Smooth muscle cell (in vitro differentiated cells): ENCODE results near the gene PRPF38B. TPM values are rescaled to one million over a fixed set of nuclear protein-coding genes. Genes with fewer than 3 reads are reported as not detected.
"Not testable (repeated sequence)": the region's sequence is repeated elsewhere in the genome, so short reads cannot be mapped to it uniquely, and the experiment has no call there.

Source experiments
- DNase-seq: peaks from one replicate; lab custom pipeline; 2025; ENCODE audit not compliant: unreplicated experiment; lab: John Stamatoyannopoulos, UW
- H2AFZ ChIP-seq: fragments of 200-600 bp; sonication (generic); 2 replicates; pipeline ENCODE4 v1.6.0; 2016; ENCODE audit warnings: antibody characterized with exemption, low read depth, mild to moderate bottlenecking
- H3F3A ChIP-seq: fragments of 200-600 bp; sonication (generic); 2 replicates; pipeline ENCODE4 v1.6.0; 2017; ENCODE audit warnings: antibody characterized with exemption, low read depth
- H3K27ac ChIP-seq: fragments of 200-600 bp; sonication (generic); 2 replicates; pipeline ENCODE4 v1.5.1; 2016; ENCODE audit warnings: low read depth, mild to moderate bottlenecking
- H3K27me3 ChIP-seq: fragments of 200-600 bp; sonication (generic); 2 replicates; pipeline ENCODE4 v1.6.1; 2016; ENCODE audit warnings: low read depth, mild to moderate bottlenecking
- H3K36me3 ChIP-seq: fragments of 200-600 bp; sonication (generic); 2 replicates; pipeline ENCODE4 v1.5.1; 2016; ENCODE audit warnings: low read depth
- H3K4me1 ChIP-seq: fragments of 200-600 bp; sonication (generic); 2 replicates; pipeline ENCODE4 v1.5.1; 2016; ENCODE audit warnings: low read depth
- H3K4me2 ChIP-seq: fragments of 200-600 bp; sonication (generic); 2 replicates; pipeline ENCODE4 v1.6.0; 2016; ENCODE audit warnings: mild to moderate bottlenecking
- H3K4me3 ChIP-seq: fragments of 200-600 bp; sonication (generic); 2 replicates; pipeline ENCODE4 v1.5.1; 2016; ENCODE audit warnings: mild to moderate bottlenecking
- H3K79me2 ChIP-seq: fragments of 200-600 bp; sonication (generic); 2 replicates; pipeline ENCODE4 v1.6.0; 2016; ENCODE audit warnings: low read depth, mild to moderate bottlenecking
- H3K9ac ChIP-seq: fragments of 200-600 bp; sonication (generic); 2 replicates; pipeline ENCODE4 v1.6.0; 2016; ENCODE audit warnings: low read depth
- H3K9me3 ChIP-seq: fragments of 200-600 bp; sonication (generic); replicated peaks from 2 replicates; pipeline ENCODE4 v1.5.1; 2016; ENCODE audit warnings: low read depth
- H4K20me1 ChIP-seq: fragments of 200-600 bp; sonication (generic); 2 replicates; pipeline ENCODE4 v1.6.0; 2016; ENCODE audit warnings: low read depth
- CTCF ChIP-seq: fragments of 200-600 bp; sonication (generic); IDR thresholded peaks from 2 replicates; pipeline ENCODE4 v1.5.1; 2017; ENCODE audit warnings: borderline replicate concordance, mild to moderate bottlenecking, antibody characterized with exemption; ENCODE audit not compliant: insufficient read depth, poor library complexity, severe bottlenecking
- WGBS: methylation state at CpG from one replicate; pipeline ENCODE4 v1.1.7; 2016; ENCODE audit warnings: low lambda C conversion rate; 5-methylcytosine and 5-hydroxymethylcytosine counted together
- polyA plus RNA-seq: library from polyadenylated mRNA; unstranded; fragments of >200 nt; fragmentation: Nextera tagmentation; extraction: Ambion mirVana; gene quantifications from 2 replicates; pipeline ENCODE4 v1.2.1, GENCODE V29; 2016
- total RNA-seq: library from RNA; depleted of rRNA; stranded (reverse); fragments of >200 nt; gene quantifications from 2 replicates; pipeline ENCODE4 v1.2.3, GENCODE V29; 2014

PRPF38B gene
- total and polyA plus RNA-seq, 2 experiments from 2014 or later: 20.6 to 28.0 TPM

- H4K20me1 ChIP-seq: no peaks in the 10 kb centered on the region
- peaks cover 5% of the 10 kb centered on the region for H3K4me1 ChIP-seq
- no peak overlapping the region for H3K4me3 ChIP-seq
- WGBS: 92% methylated on average over 2 of the region's 2 CpGs
- TF ChIP-seq CTCF: no peak
- no peaks in the 10 kb centered on the region for H3K36me3 ChIP-seq
- H3F3A ChIP-seq: no peaks in the 10 kb centered on the region
- no peak overlapping the region for H3K9ac ChIP-seq
- no peaks in the 10 kb centered on the region for H3K27me3 ChIP-seq
- DNase-seq: no peak
- no peak overlapping the region for H3K4me2 ChIP-seq
- H3K9me3 ChIP-seq: no peaks in the 10 kb centered on the region
- H3K27ac ChIP-seq: no peak overlapping the region
- no peak overlapping the region for H2AFZ ChIP-seq
- H3K79me2 ChIP-seq: no peaks in the 10 kb centered on the region
Observed at GRCh38 chr1:108663074-108663473, 29.0 kb upstream of the PRPF38B start.

GRCh38 chr1:108664481-108664880 lies 27.6 kb upstream of the PRPF38B start:
- H4K20me1 ChIP-seq: no peaks in the 10 kb centered on the region
- H2AFZ ChIP-seq: no peak overlapping the region

GRCh38 chr1:108665067-108665466 lies 27.0 kb upstream of the PRPF38B start:
- 85% methylated on average over 2 of the region's 2 CpGs for WGBS
- no peak for TF ChIP-seq CTCF

More at GRCh38 chr1:108664481-108664880, 27.6 kb upstream of the PRPF38B start:
- Histone ChIP-seq H3K9ac (no peak overlapping the region), H3F3A (no peaks in the 10 kb centered on the region), H3K4me1 (peaks cover 5% of the 10 kb centered on the region), H3K9me3 (no peaks in the 10 kb centered on the region), H3K36me3 (no peaks in the 10 kb centered on the region), H3K27ac (no peak overlapping the region), H3K79me2 (no peaks in the 10 kb centered on the region), H3K4me3 (no peak overlapping the region), H3K4me2 (no peak overlapping the region), H3K27me3 (no peaks in the 10 kb centered on the region)
- 87% methylated on average over 6 of the region's 6 CpGs for WGBS
- DNase-seq: no peak
- TF ChIP-seq CTCF: no peak

GRCh38 chr1:108665771-108666170 lies 26.3 kb upstream of the PRPF38B start:
- H3K9me3 ChIP-seq: no peaks in the 10 kb centered on the region
- H2AFZ ChIP-seq: no peak overlapping the region
- no peaks in the 10 kb centered on the region for H3K36me3 ChIP-seq
- H3K79me2 ChIP-seq: no peaks in the 10 kb centered on the region
- whole genome bisulfite sequencing: 89% methylated on average over 1 of the region's 1 CpG
- H3K4me1 ChIP-seq: peaks cover 5% of the 10 kb centered on the region
- no peaks in the 10 kb centered on the region for H3K27me3 ChIP-seq
- no peak for DNase-seq
- no peak for TF ChIP-seq CTCF
- H3K4me2 ChIP-seq: no peak overlapping the region
- no peak overlapping the region for H3K4me3 ChIP-seq
- H3F3A ChIP-seq: no peaks in the 10 kb centered on the region
- no peaks in the 10 kb centered on the region for H4K20me1 ChIP-seq
- H3K27ac ChIP-seq: no peak overlapping the region
- no peak overlapping the region for H3K9ac ChIP-seq

More at GRCh38 chr1:108665067-108665466, 27.0 kb upstream of the PRPF38B start:
- Histone ChIP-seq H3K4me3 (no peak overlapping the region), H3K4me2 (no peak overlapping the region), H4K20me1 (no peaks in the 10 kb centered on the region), H2AFZ (no peak overlapping the region), H3K27me3 (no peaks in the 10 kb centered on the region), H3K36me3 (no peaks in the 10 kb centered on the region), H3K27ac (no peak overlapping the region), H3K79me2 (no peaks in the 10 kb centered on the region), H3K9me3 (no peaks in the 10 kb centered on the region), H3K9ac (no peak overlapping the region), H3F3A (no peaks in the 10 kb centered on the region), H3K4me1 (peaks cover 5% of the 10 kb centered on the region)
- no peak for DNase-seq

- H3K36me3 ChIP-seq, H2AFZ ChIP-seq, H3K9ac ChIP-seq, DNase-seq, H3F3A ChIP-seq, H3K27ac ChIP-seq, H3K79me2 ChIP-seq, H3K9me3 ChIP-seq, H3K27me3 ChIP-seq, H3K4me3 ChIP-seq, H3K4me1 ChIP-seq, H3K4me2 ChIP-seq, H4K20me1 ChIP-seq: not testable (repeated sequence)
- over 99% methylated on average over 19 of the region's 28 CpGs for WGBS
Observed at GRCh38 chr1:108667422-108667821, 24.7 kb upstream of the PRPF38B start.
